OCI-LY1 (cell line): ENCODE results near the gene DYSF.

ENCODE experiments used
- EZH2 ChIP-seq: fragments of 200-600 bp; sonication (generic), shearing (Covaris generic); IDR thresholded peaks from 2 replicates; pipeline ENCODE4 v1.8.0; 2017; ENCODE audit warnings: borderline replicate concordance, mixed run types, mild to moderate bottlenecking, antibody characterized with exemption, low read length, moderate library complexity, mixed read lengths
- TF ChIP-seq, protein P1 (sequence below): fragments of 200-600 bp; sonication (generic), shearing (Covaris generic); IDR thresholded peaks from 2 replicates; pipeline ENCODE4 v1.5.1; 2017; ENCODE audit warnings: mild to moderate bottlenecking, antibody characterized with exemption, low read length, moderate library complexity, mixed read lengths

DNA sequence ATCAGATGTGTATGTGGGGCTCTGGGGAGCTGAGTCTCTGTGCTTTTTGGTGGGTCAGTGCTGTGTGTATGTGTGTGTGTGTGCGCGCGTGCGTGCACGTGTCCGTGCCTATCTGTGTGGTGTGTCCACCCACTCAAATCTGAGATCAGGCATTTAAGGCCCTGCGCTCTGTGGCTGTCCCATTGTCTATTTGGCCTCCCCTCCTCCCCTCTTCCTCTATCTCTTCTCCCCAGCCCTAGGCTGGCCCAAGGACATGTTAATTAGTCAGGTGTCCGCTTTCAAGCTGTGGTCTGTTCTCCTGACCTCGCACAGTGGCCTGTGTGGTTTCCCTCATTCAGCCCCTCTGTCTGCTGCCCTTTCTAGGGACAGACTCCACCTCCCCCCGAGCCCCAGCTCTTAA, 136.4 kb downstream of the DYSF start:
- TF ChIP-seq, protein P1, sequence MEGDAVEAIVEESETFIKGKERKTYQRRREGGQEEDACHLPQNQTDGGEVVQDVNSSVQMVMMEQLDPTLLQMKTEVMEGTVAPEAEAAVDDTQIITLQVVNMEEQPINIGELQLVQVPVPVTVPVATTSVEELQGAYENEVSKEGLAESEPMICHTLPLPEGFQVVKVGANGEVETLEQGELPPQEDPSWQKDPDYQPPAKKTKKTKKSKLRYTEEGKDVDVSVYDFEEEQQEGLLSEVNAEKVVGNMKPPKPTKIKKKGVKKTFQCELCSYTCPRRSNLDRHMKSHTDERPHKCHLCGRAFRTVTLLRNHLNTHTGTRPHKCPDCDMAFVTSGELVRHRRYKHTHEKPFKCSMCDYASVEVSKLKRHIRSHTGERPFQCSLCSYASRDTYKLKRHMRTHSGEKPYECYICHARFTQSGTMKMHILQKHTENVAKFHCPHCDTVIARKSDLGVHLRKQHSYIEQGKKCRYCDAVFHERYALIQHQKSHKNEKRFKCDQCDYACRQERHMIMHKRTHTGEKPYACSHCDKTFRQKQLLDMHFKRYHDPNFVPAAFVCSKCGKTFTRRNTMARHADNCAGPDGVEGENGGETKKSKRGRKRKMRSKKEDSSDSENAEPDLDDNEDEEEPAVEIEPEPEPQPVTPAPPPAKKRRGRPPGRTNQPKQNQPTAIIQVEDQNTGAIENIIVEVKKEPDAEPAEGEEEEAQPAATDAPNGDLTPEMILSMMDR = no peak
- no peak for TF ChIP-seq EZH2
